WTC11 (cell line): ENCODE measurements around the gene TIMM9. TPM values are rescaled to one million over a fixed set of nuclear protein-coding genes. Genes with fewer than 3 reads are reported as not detected.
A peak's percentile ranks its signal among the peaks of the same experiment; 100 is the strongest.

ENCODE experiments used
- ATAC-seq: fragments of 200-7000 bp; cut with Tn5 transposase; 2 replicates; pipeline ENCODE4 v1.10.0; 2021; ENCODE audit warnings: mild to moderate bottlenecking, moderate library complexity
- CTCF ChIA-PET: fragments of 300-600 bp; sonication (Branson Sonifier 250); formaldehyde crosslinking; loops from one replicate; lab custom pipeline; 2021; ENCODE audit warnings: antibody characterized with exemption; lab: Charles Lee
- POLR2A ChIA-PET: fragments of 350-600 bp; sonication (Branson Sonifier 250); formaldehyde crosslinking; loops from one replicate; lab custom pipeline; 2021; ENCODE audit warnings: antibody characterized with exemption; lab: Charles Lee
- DNase-seq: peaks from one replicate; pipeline ENCODE4 v3.0.0; 2021; ENCODE audit warnings: low spot score
- H3K27ac Mint-ChIP-seq: 2 replicates; pipeline ENCODE4 v1.8.0; 2021; ENCODE audit warnings: mixed read lengths
- H3K27me3 Mint-ChIP-seq: 2 replicates; pipeline ENCODE4 v1.8.0; 2021; ENCODE audit warnings: low read depth, mild to moderate bottlenecking, moderate library complexity, mixed read lengths
- H3K36me3 Mint-ChIP-seq: 2 replicates; pipeline ENCODE4 v1.8.0; 2021; ENCODE audit warnings: mixed read lengths
- H3K4me1 Mint-ChIP-seq: 2 replicates; pipeline ENCODE4 v1.8.0; 2022; ENCODE audit warnings: mixed read lengths
- H3K4me3 Mint-ChIP-seq: 2 replicates; pipeline ENCODE4 v1.8.0; 2021; ENCODE audit warnings: mild to moderate bottlenecking, moderate library complexity, mixed read lengths
- H3K9me3 Mint-ChIP-seq: 2 replicates; pipeline ENCODE4 v1.8.0; 2021; ENCODE audit warnings: mixed read lengths
- AR ChIP-seq: fragments of 250-450 bp; sonication (Bioruptor Pico); IDR thresholded peaks from 2 replicates; pipeline ENCODE4 v1.9.0; 2021; ENCODE audit warnings: mild to moderate bottlenecking
- ATF6 ChIP-seq: sonication (generic); formaldehyde crosslinking; IDR thresholded peaks from 2 replicates; pipeline ENCODE4 v1.8.1; 2023; ENCODE audit warnings: mild to moderate bottlenecking, missing genetic modification reagents
- CREM ChIP-seq: sonication (generic); formaldehyde crosslinking; IDR thresholded peaks from 2 replicates; pipeline ENCODE4 v1.8.1; 2022; ENCODE audit warnings: mild to moderate bottlenecking, missing genetic modification reagents, moderate library complexity
- E2F5 ChIP-seq: sonication (generic); formaldehyde crosslinking; IDR thresholded peaks from 2 replicates; pipeline ENCODE4 v1.8.1; 2022; ENCODE audit warnings: mild to moderate bottlenecking, moderate library complexity, missing genetic modification reagents
- FOXP1 ChIP-seq: sonication (generic); formaldehyde crosslinking; IDR thresholded peaks from 2 replicates; pipeline ENCODE4 v1.8.0; 2022; ENCODE audit warnings: missing genetic modification reagents, mild to moderate bottlenecking, moderate library complexity, borderline replicate concordance
- OVOL2 ChIP-seq: fragments of 250-450 bp; sonication (Bioruptor Pico); IDR thresholded peaks from 2 replicates; pipeline ENCODE4 v1.9.0; 2021; ENCODE audit warnings: mild to moderate bottlenecking, borderline replicate concordance
- SOX15 ChIP-seq: fragments of 250-450 bp; sonication (Bioruptor Pico); IDR thresholded peaks from 2 replicates; pipeline ENCODE4 v1.9.0; 2021; ENCODE audit warnings: mild to moderate bottlenecking
- TEAD1 ChIP-seq: sonication (generic); formaldehyde crosslinking; IDR thresholded peaks from 2 replicates; pipeline ENCODE4 v1.8.0; 2022; ENCODE audit warnings: mild to moderate bottlenecking, missing genetic modification reagents
- USF2 ChIP-seq: sonication (generic); formaldehyde crosslinking; IDR thresholded peaks from 2 replicates; pipeline ENCODE4 v1.8.1; 2023; ENCODE audit warnings: mild to moderate bottlenecking, missing genetic modification reagents, moderate library complexity
- ZNF138 ChIP-seq: sonication (generic); formaldehyde crosslinking; conservative IDR thresholded peaks from 2 replicates; pipeline ENCODE4 v1.8.1; 2022; ENCODE audit warnings: mild to moderate bottlenecking, moderate library complexity, missing genetic modification reagents
- ZNF232 ChIP-seq: sonication (generic); formaldehyde crosslinking; IDR thresholded peaks from 2 replicates; pipeline ENCODE4 v1.8.0; 2022; ENCODE audit warnings: mild to moderate bottlenecking, missing genetic modification reagents
- ZNF416 ChIP-seq: fragments of 250-450 bp; sonication (Bioruptor Pico); IDR thresholded peaks from 2 replicates; pipeline ENCODE4 v1.9.0; 2021; ENCODE audit warnings: mild to moderate bottlenecking, inconsistent platforms
- total RNA-seq: library from RNA; stranded (reverse); gene quantifications from 3 replicates; pipeline ENCODE4 v1.2.3, GENCODE V29; 2021
- TF ChIP-seq, protein P1 (sequence below): sonication (generic); formaldehyde crosslinking; IDR thresholded peaks from 2 replicates; pipeline ENCODE4 v1.8.0; 2022; ENCODE audit warnings: mild to moderate bottlenecking, missing genetic modification reagents
- TF ChIP-seq, protein P2 (sequence below): sonication (generic); formaldehyde crosslinking; IDR thresholded peaks from 2 replicates; pipeline ENCODE4 v1.8.0; 2022; ENCODE audit warnings: mild to moderate bottlenecking, missing genetic modification reagents
- TF ChIP-seq, protein P3 (sequence below): sonication (generic); formaldehyde crosslinking; IDR thresholded peaks from 2 replicates; pipeline ENCODE4 v1.8.0; 2023; ENCODE audit warnings: mild to moderate bottlenecking, missing genetic modification reagents

Gene TIMM9
- total RNA-seq, 1 experiment from 2014 or later, result 51.1 TPM

- ChIA-PET CTCF (no interaction called here), POLR2A (no interaction called here)
- H3K9me3 Mint-ChIP-seq, result no peaks in the 10 kb centered on the region
- TF ChIP-seq CREM (CRISPR knock-in tag), result no peak
- H3K4me3 Mint-ChIP-seq, result no peak overlapping the region
- no peaks in the 10 kb centered on the region for H3K27me3 Mint-ChIP-seq
- no peak overlapping the region for H3K27ac Mint-ChIP-seq
- DNase-seq, result no peak
- H3K36me3 Mint-ChIP-seq, result peaks cover 11% of the 10 kb centered on the region
- peaks cover 16% of the 10 kb centered on the region for H3K4me1 Mint-ChIP-seq
- ATAC-seq, result no peak
These were observed 2.8 kb upstream of the TIMM9 start for GRCh38 chr14:58430156-58430555.

DNA sequence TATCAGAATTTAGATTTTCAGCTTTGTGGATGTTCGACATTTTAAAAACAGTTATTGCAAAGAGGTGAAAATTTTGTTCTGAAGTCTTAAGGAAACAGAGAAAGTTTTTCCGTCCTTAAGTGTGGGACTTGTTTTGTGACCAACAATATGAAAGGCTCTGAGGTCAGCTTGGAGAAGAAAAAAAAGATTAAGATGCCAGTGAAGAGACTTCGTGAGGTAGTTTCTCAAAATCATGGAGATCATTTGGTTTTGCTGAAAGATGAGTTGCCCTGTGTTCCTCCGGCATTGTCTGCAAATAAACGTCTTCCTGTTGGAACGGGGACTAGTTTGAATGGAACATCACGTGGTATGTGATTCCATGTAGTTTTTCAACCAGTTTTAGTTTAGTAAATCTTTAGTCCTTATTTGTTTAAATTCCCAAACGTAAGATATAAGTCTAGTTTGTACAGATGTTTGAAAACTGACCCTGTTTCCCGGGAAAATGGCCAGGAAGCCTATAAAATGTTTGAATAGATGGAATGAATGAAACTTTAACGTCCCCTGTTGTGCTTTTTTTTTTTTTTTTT lies 870 bp upstream of the TIMM9 start:
- Mint-ChIP-seq H3K4me1 (peaks cover 16% of the 10 kb centered on the region), H3K27me3 (no peaks in the 10 kb centered on the region), H3K9me3 (no peaks in the 10 kb centered on the region), H3K27ac (peak overlapping the region; percentile 95), H3K36me3 (peaks cover 13% of the 10 kb centered on the region), H3K4me3 (peak overlapping the region; percentile 93)
- ChIA-PET CTCF (interaction anchor here (1.1 kb wide), 1 partner anchor 34 kb away, joined by 4 read pairs; no protein-coding TSS in a partner anchor), POLR2A (interaction anchor here (2.6 kb wide), 1 partner anchor 130 kb away, joined by 14 read pairs; the partner anchor contains the start of gene ARID4A)
- ATAC-seq (peak; percentile 7; the same call in 1 of the 2 replicates), DNase-seq (no peak)
- peak; percentile 73; the same call in 1 of the 2 replicates for TF ChIP-seq USF2
- no peak for TF ChIP-seq AR (CRISPR knock-in tag)
- TF ChIP-seq, protein P1, sequence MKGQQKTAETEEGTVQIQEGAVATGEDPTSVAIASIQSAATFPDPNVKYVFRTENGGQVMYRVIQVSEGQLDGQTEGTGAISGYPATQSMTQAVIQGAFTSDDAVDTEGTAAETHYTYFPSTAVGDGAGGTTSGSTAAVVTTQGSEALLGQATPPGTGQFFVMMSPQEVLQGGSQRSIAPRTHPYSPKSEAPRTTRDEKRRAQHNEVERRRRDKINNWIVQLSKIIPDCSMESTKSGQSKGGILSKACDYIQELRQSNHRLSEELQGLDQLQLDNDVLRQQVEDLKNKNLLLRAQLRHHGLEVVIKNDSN (CRISPR knock-in tag), result peak; percentile 67; the same call in 1 of the 2 replicates

DNA sequence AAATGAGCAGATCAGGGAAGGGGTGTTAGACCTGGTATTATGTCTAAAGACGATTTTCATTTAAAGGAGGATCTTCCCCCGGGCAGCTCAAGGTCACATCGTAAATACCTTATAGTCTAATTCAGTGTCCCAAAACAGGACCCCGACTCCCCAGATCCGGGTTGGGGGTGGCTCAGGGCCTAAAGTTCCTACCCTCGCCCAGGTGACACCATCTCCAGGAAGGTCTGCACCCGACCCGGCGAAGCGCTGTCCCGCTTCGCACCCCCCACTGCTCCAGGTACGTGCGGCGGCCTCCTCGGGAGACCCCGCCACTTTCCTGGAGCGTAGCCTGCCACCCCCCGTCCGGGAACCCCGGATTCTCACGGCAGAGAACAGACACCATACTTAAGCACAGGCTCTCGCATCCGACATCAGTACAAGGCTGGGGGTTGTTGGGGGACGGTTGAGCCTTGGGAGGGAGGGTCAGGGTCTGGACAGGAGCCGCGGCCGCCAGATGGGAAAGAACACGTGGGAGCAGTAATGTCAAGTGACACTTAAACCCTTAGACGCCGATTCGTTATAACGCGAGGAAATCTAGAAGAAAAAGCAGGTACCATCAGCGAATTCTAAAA lies 556 bp downstream of the TIMM9 start:
- H3K4me3 Mint-ChIP-seq, result peak overlapping the region; percentile 93
- no peaks in the 10 kb centered on the region for H3K27me3 Mint-ChIP-seq
- ATAC-seq, result peak; percentile 76
- peaks cover 10% of the 10 kb centered on the region for H3K36me3 Mint-ChIP-seq
- no peaks in the 10 kb centered on the region for H3K9me3 Mint-ChIP-seq
- CTCF ChIA-PET, result interaction anchor here (0.7 to 1.1 kb wide), 2 partner anchors 31 to 32 kb away, joined by 3 to 4 read pairs; partner anchors contain the start of gene TOMM20L
- H3K27ac Mint-ChIP-seq, result peak overlapping the region; percentile 95
- peaks cover 16% of the 10 kb centered on the region for H3K4me1 Mint-ChIP-seq
- POLR2A ChIA-PET, result interaction anchor here (0.7 to 2.6 kb wide), 2 partner anchors 128 to 1297 kb away, joined by 4 to 14 read pairs; partner anchors contain the start of gene ARID4A
- DNase-seq, result peak; percentile 61
- TF ChIP-seq E2F5 (0 out of 2 replicates have a peak, but pooled peaks have one; percentile 26), ZNF138 (CRISPR knock-in tag) (no peak), FOXP1 (CRISPR knock-in tag) (peak; percentile 75; the same call in 1 of the 2 replicates), SOX15 (CRISPR knock-in tag) (no peak), ATF6 (CRISPR knock-in tag) (no peak), OVOL2 (CRISPR knock-in tag) (no peak), ZNF232 (no peak), ZNF416 (no peak), TEAD1 (CRISPR knock-in tag) (peak; percentile 32; the same call in 1 of the 2 replicates)
- TF ChIP-seq, protein P2, sequence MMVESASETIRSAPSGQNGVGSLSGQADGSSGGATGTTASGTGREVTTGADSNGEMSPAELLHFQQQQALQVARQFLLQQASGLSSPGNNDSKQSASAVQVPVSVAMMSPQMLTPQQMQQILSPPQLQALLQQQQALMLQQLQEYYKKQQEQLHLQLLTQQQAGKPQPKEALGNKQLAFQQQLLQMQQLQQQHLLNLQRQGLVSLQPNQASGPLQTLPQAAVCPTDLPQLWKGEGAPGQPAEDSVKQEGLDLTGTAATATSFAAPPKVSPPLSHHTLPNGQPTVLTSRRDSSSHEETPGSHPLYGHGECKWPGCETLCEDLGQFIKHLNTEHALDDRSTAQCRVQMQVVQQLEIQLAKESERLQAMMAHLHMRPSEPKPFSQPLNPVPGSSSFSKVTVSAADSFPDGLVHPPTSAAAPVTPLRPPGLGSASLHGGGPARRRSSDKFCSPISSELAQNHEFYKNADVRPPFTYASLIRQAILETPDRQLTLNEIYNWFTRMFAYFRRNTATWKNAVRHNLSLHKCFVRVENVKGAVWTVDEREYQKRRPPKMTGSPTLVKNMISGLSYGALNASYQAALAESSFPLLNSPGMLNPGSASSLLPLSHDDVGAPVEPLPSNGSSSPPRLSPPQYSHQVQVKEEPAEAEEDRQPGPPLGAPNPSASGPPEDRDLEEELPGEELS (CRISPR knock-in tag), result no peak
- TF ChIP-seq, protein P3, sequence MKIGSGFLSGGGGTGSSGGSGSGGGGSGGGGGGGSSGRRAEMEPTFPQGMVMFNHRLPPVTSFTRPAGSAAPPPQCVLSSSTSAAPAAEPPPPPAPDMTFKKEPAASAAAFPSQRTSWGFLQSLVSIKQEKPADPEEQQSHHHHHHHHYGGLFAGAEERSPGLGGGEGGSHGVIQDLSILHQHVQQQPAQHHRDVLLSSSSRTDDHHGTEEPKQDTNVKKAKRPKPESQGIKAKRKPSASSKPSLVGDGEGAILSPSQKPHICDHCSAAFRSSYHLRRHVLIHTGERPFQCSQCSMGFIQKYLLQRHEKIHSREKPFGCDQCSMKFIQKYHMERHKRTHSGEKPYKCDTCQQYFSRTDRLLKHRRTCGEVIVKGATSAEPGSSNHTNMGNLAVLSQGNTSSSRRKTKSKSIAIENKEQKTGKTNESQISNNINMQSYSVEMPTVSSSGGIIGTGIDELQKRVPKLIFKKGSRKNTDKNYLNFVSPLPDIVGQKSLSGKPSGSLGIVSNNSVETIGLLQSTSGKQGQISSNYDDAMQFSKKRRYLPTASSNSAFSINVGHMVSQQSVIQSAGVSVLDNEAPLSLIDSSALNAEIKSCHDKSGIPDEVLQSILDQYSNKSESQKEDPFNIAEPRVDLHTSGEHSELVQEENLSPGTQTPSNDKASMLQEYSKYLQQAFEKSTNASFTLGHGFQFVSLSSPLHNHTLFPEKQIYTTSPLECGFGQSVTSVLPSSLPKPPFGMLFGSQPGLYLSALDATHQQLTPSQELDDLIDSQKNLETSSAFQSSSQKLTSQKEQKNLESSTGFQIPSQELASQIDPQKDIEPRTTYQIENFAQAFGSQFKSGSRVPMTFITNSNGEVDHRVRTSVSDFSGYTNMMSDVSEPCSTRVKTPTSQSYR (CRISPR knock-in tag), result no peak
